Hematopoietic multipotent progenitor cell treated with erythropoietin and hydrocortisone succinate and interleukin-3 and kit ligand, for 8 days (in vitro differentiated cells): ENCODE results near the gene GRPEL1.

ENCODE experiments used
- DNase-seq: peaks from one replicate; pipeline ENCODE4 v3.0.0-alpha.2; 2015

The GRPEL1 gene

GRCh38 chr4:7062816-7063215 lies 5.0 kb downstream of the GRPEL1 start:
- no peak for DNase-seq

GRCh38 chr4:7061815-7062214 lies 6.0 kb downstream of the GRPEL1 start:
- no peak for DNase-seq

- DNase-seq: no peak
Measured at GRCh38 chr4:7060346-7061150, 7.3 kb downstream of the GRPEL1 start.

DNA sequence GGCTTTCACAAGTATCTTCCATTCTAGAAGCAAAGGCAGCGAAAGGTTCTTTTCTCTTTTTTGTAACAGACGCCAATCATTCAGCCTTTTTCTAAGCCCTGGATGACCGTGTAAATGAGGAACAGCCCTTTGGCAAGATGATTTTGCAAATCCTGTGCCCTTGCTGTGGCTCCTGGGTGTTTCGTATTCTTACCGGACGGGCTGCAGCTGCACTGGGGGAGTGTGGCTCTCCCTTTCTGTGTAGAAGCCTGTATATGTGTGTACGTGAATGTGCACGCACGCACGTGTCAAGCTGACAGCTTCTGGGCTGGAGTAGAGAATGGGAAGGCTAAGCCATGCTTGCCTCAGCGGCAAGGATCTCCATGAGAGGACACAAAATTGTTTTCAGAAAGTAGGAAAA lies 8.2 kb downstream of the GRPEL1 start:
- no peak for DNase-seq

- no peak for DNase-seq
Measured at GRCh38 chr4:7058792-7059191, 9.1 kb downstream of the GRPEL1 start.

DNA sequence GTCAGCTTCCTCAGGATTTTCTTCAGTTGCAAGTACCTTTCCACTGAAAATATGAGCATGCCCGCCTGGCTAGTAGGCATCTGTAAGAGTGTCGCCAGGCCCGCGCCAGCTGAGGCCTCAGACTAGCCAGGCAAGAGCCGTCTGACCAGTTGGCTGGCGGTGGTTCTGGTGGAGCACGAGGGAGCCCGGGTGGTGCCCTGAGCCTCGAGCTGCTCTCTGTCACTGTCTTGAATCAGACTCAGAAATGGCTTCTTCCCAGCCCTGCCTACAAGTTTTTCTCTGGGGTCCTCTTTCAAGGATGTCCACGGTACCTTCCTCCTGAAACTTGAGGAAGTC lies 11.9 kb downstream of the GRPEL1 start:
- no peak for DNase-seq

GRCh38 chr4:7055111-7055989 lies 12.5 kb downstream of the GRPEL1 start:
- DNase-seq: no peak

DNA sequence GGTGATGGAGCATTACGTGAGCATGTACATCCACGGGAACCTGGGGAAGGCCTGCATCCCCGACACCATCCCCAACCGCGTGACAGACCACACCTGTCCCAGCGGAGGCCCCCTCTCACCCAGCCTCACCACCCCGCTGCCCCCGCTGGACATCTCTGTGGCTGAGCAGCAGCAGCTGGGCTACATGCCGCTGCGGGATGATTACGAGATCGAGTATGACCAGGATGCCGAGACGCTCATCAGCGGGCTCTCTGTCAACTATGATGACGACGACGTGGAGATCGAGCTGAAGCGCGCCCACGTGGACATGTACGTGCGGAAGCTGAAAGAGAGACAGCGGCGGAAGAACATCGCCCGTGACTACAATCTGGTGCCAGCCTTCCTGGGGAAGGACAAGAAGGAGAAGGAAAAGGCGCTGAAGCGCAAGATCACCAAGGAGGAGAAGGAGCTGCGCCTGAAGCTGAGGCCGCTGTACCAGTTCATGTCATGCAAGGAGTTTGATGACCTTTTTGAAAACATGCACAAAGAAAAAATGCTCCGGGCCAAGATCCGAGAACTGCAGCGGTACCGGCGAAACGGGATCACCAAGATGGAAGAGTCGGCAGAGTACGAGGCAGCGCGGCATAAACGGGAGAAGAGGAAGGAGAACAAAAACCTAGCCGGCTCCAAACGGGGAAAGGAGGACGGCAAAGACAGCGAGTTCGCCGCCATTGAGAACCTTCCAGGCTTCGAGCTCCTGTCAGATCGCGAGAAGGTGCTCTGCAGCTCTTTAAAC lies 13.6 kb downstream of the GRPEL1 start:
- no peak for DNase-seq

DNA sequence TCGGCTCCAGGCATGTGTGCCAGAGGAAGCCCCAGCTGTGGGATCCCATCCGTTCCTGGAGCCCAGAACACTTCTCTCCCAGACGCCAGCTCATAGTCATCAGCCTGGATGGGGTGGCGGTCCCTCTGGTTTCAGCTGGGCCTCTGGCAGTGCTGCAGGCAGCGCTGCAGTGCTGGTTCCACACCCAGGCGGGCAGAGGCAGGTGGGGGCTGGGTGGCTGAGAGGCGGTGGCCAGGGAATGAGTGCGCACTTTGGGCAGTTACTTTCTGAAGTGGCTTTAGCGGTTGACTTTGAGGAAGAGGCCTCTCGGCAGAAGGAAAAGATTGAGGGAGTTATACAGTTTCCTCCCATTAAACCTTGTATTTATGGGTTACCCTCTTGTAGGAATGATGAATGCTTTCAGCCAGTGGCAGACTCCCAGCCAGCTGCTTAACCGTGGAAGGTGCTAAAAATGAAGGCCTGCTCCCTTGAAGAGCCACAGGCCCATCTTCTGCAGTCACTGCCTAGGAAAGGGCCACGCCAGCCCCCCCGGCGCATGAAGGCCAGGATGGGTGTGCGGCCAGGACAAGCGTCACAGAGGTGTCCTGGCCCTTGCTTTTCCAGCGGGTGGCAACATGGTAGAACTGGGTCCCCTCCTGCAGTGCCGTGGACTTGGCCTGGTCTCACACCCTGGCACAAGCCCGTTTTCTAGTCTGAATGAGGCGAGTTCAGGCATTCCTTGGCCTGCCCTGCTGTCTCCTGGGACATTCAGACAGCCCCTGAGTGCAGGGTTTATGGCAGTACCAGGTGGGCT lies 14.7 kb downstream of the GRPEL1 start:
- DNase-seq: peak; percentile 78

GRCh38 chr4:7052313-7052712 lies 15.6 kb downstream of the GRPEL1 start:
- DNase-seq: no peak

DNA sequence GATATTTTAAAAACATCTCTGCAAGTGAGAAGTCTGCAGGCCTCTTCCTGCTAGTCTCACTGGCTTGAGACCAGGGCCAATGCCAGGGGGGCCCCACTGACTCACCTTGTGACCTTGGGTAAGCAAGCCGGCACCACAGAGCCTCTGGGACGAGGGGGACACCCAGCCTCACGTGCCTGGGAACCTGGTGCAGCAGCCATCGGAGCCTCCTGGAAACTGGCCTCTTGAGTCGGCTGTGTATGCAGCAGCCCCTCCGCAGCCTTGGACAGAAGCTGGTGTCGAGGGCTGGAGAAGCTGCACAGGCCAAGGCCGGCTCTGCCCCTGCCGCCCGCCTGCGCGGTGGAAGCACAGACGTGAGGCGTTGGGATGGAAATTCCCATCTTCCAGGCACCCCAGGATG lies 16.0 kb downstream of the GRPEL1 start:
- DNase-seq: no peak

- DNase-seq: no peak
Measured at GRCh38 chr4:7051144-7051495, 16.7 kb downstream of the GRPEL1 start.

GRCh38 chr4:7050481-7051143 lies 17.3 kb downstream of the GRPEL1 start:
- peak; percentile 29 for DNase-seq

- no peak for DNase-seq
Measured at GRCh38 chr4:7049739-7050138, 18.1 kb downstream of the GRPEL1 start.

GRCh38 chr4:7049295-7049694 lies 18.6 kb downstream of the GRPEL1 start:
- no peak for DNase-seq

DNA sequence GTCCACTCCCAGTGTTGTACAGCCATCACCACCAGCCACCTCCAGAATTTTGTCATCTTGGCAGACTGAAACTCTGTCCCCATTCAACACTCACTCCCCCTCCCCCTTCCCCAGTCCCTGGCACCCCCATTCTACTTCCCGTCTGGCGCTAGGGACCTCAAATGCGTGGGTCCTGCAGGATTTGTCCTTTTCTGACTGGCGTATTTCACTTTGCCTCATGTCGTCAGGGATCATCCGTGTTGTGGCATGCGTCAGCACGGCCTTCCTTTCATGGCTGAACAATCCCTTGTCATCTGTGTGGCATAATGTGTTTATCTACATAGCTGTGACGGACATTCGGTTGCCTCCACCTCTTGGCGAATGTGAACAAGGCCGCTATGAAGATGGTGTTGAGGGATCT lies 19.2 kb downstream of the GRPEL1 start:
- DNase-seq: no peak

DNA sequence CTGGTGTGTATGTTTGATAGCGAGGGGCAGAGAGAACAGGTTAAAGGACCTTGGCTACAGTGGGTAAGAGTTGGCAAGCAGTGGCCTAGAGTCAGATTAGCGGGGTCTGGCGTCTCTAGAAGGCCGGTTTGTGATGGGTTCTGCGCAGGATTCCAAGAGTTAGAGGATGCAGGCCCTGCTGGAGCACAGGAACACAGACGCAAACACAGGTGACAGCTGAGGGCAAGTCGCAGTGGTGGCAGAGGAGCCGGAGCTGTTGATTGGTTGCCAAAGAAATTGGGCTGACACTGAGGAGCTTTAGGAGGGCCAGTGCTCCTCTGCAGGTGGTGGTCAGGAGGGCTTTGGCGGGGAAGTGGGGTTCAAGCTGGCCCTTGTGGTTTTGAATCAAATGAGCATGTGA lies 20.9 kb downstream of the GRPEL1 start:
- no peak for DNase-seq

- DNase-seq: no peak
Measured at GRCh38 chr4:7045961-7046921, 21.6 kb downstream of the GRPEL1 start.

DNA sequence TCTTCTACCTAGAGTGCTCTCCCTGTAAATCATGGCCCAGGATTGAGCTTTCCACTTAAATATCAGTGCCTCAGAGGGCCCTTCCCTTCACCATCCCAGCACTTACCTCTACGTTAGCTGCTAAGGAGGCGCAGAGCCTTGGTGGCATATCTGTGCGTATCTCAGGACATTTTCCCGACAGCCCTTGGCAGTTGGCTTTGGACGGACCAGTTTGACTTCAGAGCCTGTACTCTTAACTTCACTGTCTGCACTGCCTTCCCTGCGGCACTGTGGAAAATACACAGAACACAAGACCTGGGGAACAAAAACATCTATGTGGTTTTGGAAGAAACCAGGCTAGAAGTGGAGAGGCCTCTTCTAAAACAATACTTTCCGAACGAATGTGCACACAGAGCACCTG lies 22.3 kb downstream of the GRPEL1 start:
- no peak for DNase-seq

- DNase-seq: no peak
Measured at GRCh38 chr4:7044137-7044930, 23.5 kb downstream of the GRPEL1 start.
